GM12873 (cell line): ENCODE results near the gene RD3L.

Experiments used
- TF ChIP-seq, protein P1 (sequence below): IDR thresholded peaks from 2 replicates; pipeline ENCODE4 v1.5.1; 2012; ENCODE audit warnings: low read depth, mild to moderate bottlenecking, moderate library complexity, low read length, control low read depth; ENCODE audit not compliant: insufficient read depth; ENCODE audit errors: missing control alignments

RD3L gene

DNA sequence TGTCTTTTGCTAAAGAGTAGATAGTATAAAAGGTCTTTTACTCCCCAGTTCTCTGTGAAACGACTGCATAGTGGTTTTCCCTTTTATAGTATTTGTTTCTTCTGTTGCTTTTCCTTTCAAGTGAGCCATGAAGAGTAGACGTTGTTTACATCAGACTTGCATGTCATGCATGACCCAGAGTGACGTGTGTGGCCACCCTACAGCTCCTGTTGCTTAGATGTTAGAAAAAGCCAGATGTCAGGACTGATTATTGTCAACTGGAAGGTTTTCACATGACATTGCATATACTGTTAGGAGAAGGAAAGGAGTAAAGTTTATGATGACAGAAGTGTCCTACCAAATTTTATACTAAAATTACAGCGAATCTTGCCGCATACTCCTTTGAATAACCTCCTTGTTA lies 1.3 kb upstream of the RD3L start:
- TF ChIP-seq, protein P1, sequence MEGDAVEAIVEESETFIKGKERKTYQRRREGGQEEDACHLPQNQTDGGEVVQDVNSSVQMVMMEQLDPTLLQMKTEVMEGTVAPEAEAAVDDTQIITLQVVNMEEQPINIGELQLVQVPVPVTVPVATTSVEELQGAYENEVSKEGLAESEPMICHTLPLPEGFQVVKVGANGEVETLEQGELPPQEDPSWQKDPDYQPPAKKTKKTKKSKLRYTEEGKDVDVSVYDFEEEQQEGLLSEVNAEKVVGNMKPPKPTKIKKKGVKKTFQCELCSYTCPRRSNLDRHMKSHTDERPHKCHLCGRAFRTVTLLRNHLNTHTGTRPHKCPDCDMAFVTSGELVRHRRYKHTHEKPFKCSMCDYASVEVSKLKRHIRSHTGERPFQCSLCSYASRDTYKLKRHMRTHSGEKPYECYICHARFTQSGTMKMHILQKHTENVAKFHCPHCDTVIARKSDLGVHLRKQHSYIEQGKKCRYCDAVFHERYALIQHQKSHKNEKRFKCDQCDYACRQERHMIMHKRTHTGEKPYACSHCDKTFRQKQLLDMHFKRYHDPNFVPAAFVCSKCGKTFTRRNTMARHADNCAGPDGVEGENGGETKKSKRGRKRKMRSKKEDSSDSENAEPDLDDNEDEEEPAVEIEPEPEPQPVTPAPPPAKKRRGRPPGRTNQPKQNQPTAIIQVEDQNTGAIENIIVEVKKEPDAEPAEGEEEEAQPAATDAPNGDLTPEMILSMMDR: no peak

DNA sequence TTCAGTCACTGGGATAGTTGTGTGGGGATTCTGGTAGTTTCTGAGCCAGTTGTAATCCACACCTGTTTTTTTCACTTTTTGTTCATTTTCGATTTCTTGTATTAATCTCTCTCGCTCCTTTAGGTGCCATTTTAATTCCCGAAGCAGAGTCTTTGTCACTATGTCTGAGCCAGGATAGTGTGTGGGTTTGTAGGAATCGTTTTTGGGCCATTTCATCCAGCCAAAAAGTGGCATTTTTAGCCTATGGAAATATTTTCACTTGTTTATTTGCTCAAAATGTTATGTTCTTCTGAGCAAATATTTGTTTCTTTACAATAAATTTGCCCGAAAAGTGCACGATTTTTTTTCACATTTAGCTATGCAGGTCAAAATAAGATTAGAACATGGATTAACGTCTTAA lies 867 bp downstream of the RD3L start:
- TF ChIP-seq, protein P1: no peak

DNA sequence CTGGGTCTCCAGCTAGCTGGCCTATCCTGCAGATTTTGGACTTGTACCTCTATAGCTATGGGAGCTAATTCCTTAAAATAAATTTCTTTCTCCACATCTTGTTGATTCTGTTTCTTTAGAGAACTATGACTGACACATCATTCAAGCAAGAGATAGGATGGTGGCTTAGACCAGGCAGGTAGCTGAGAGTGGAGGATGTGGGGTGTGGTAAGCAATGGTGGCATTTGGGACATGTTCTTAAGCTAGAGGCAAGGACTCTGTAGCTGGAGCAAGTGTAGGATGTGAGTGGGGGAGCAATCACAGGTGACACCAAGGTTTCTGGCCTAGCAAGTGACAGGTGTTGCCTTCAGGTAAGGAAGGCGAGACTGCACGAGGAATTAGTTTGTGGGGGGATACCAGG lies 7.2 kb downstream of the RD3L start:
- TF ChIP-seq, protein P1: no peak

DNA sequence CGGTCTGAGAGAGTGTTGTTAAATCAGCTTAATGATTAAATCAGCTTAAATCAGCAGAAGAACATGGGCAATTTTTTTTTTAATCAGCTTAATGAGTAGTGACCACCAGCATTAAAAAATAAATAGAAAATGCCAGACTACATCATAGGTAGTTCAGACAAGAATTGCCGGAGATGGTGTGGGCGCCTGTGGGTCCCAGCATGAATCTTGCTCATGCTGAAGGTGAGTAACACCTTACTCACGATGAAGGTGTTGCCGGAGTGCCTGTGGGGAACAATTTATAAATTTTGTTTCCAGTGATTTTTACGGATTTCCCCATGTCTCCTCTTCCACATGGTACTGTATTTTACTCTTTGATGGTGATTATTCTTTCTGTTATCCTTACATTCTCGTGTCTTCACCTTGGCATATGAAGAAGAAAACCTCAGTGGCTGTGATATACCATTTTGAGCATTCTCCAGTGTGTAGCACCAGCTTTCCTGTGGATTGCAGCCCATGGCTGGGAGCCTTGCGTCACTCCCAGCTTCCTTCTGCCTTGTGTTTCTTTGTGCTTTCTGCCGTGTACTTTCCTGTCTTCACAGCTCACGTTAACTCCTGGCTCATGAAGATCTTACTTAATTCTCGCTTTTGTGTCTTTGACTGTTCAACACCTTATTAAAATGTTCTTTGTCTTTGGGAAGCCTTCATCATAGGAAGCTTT lies 9.4 kb downstream of the RD3L start:
- TF ChIP-seq, protein P1: no peak

DNA sequence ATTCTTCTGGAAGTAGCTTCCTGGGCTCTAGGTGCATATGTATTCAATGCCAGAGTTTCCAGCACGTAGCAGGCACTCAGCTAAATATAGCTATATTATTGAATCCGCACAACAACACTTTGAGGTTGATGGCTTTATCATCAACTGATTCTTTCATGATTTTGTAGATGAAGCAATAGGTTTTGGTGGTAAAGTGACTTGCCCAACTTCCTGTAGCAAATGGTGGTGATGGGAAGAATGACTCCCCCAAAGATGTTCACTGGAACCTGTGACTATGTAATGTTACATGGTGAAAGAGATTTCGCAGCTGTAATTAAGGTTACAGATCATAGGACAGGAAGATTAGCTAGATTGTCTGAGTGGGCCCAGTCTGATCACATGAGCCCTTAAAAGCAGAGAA lies 10.9 kb downstream of the RD3L start:
- TF ChIP-seq, protein P1: no peak

DNA sequence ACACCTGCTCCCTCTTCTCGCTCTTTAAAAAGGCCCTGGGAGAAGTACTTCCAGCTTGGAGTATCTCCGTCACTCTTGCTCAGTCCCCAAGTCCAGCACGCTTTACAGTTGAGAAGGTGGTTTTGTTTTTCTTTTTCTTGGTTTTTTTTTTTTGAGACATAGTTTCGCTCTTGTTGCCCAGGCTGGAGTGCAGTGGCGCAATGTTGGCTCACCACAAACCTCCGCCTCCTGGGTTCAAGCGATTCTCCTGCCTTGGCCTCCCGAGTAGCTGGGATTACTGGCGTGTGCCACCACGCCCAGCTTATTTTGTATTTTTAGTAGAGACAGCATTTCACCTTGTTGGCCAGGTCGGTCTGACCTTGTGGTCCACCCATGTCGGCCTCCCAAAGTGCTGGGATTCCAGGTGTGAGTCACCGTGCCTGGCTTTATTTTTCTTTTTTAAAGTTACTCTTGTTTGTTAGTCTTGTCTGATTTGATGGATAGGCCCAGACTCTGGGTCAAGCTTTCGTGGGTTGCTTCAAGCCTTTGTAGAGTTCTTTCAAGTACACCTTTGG lies 12.2 kb downstream of the RD3L start:
- TF ChIP-seq, protein P1: no peak

DNA sequence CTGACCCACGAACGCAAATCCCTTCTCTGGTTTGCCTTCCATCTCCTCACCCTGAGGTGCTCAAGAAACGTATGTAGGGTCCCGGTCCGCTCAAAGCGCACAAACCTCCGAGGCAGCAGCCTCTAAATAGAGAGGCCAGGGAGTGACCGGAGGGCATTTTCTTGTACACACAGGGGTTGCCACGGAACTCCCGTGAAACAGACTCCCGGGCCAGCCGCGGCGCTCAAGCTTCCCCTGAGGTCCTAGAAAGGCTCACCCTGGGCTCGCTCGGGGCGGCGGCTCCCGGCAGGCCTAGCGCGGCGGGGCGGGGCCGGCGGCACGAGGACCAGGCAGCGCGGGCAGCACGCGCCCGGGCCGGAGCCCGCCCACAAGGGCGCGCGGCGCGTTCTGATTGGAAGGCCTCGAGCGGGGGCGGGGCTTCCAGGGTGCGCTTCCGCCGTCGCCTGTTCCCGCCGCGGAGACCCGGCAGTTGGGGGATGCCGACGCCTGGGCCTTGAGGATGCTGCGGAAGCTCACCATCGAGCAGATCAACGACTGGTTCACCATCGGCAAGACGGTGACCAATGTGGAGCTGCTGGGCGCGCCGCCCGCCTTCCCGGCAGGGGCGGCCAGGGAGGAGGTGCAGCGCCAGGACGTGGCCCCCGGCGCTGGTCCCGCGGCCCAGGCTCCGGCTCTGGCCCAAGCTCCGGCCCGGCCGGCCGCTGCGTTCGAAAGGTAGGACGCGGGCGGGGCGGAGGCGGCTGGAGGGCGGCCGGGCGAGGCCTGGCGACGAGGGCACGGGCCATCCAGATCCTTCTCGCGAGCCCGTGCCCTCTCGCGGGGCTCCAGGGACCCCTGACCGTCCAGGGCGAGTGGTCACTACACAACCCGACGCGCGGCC lies 14.1 kb downstream of the RD3L start, which contains the start of gene TDRD9:
Gene TDRD9, plus strand, starts transcription at position 446 of the 880 bp plus-strand sequence. Its CDS starts 54 bp downstream, at position 500.
- TF ChIP-seq, protein P1: no peak
